Dendritic cell treated with granulocyte-macrophage colony-stimulating factor and Interleukin-4, amounts not matched to agents 40 ng/mL and 50 ng/mL, for 4 days (primary cell): ENCODE measurements around the gene DOCK11.
A peak's percentile ranks its signal among the peaks of the same experiment; 100 is the strongest.
"Not testable (repeated sequence)": the region's sequence is repeated elsewhere in the genome, so short reads cannot be mapped to it uniquely, and the experiment has no call there.

Source experiments
- H3K27ac Mint-ChIP-seq: one replicate; pipeline ENCODE4 v1.8.0; 2022; ENCODE audit warnings: mild to moderate bottlenecking, mixed read lengths
- H3K27me3 Mint-ChIP-seq: one replicate; pipeline ENCODE4 v1.8.0; 2022; ENCODE audit warnings: mild to moderate bottlenecking, mixed read lengths
- H3K36me3 Mint-ChIP-seq: one replicate; pipeline ENCODE4 v1.8.0; 2022; ENCODE audit warnings: low read depth, mixed read lengths
- H3K4me1 Mint-ChIP-seq: one replicate; pipeline ENCODE4 v1.8.0; 2022; ENCODE audit warnings: low read depth, mixed read lengths
- H3K4me3 Mint-ChIP-seq: one replicate; pipeline ENCODE4 v1.8.0; 2022; ENCODE audit warnings: mild to moderate bottlenecking, moderate library complexity, mixed read lengths
- H3K9me3 Mint-ChIP-seq: one replicate; pipeline ENCODE4 v1.8.0; 2022; ENCODE audit warnings: mixed read lengths
- intact Hi-C: fragments of 100-400 bp; cut with micrococcal nuclease; formaldehyde crosslinking; loops from one replicate; pipeline ENCODE4 v1.15.0; 2022

Gene DOCK11

GRCh38 chrX:118579417-118579816 lies 83.8 kb downstream of the DOCK11 start:
- no peaks in the 10 kb centered on the region for H3K27me3 Mint-ChIP-seq
- no peak overlapping the region for H3K27ac Mint-ChIP-seq
- no peak overlapping the region for H3K4me3 Mint-ChIP-seq
- peaks cover 71% of the 10 kb centered on the region for H3K36me3 Mint-ChIP-seq
- no peaks in the 10 kb centered on the region for H3K4me1 Mint-ChIP-seq
- intact Hi-C loops, result loop anchor here (10.0 kb wide), 1 partner anchor 125 kb away; no protein-coding TSS in a partner anchor
- no peaks in the 10 kb centered on the region for H3K9me3 Mint-ChIP-seq

- H3K27ac Mint-ChIP-seq, H3K4me1 Mint-ChIP-seq, H3K4me3 Mint-ChIP-seq, intact Hi-C loops, H3K27me3 Mint-ChIP-seq, H3K9me3 Mint-ChIP-seq: not testable (repeated sequence)
- peaks cover 84% of the 10 kb centered on the region for H3K36me3 Mint-ChIP-seq
Measured at GRCh38 chrX:118582926-118583325, 87.3 kb downstream of the DOCK11 start.

GRCh38 chrX:118583781-118584180 lies 88.2 kb downstream of the DOCK11 start:
- intact Hi-C loops, result no loop called here
- peaks cover 93% of the 10 kb centered on the region for H3K36me3 Mint-ChIP-seq
- no peaks in the 10 kb centered on the region for H3K9me3 Mint-ChIP-seq
- peaks cover 5% of the 10 kb centered on the region for H3K4me1 Mint-ChIP-seq
- H3K27me3 Mint-ChIP-seq, result no peaks in the 10 kb centered on the region
- H3K27ac Mint-ChIP-seq, result no peak overlapping the region
- H3K4me3 Mint-ChIP-seq, result no peak overlapping the region

GRCh38 chrX:118585296-118585695 lies 89.7 kb downstream of the DOCK11 start:
- intact Hi-C loops, result no loop called here
- Mint-ChIP-seq H3K27ac (no peak overlapping the region), H3K4me1 (peaks cover 5% of the 10 kb centered on the region), H3K27me3 (no peaks in the 10 kb centered on the region), H3K9me3 (no peaks in the 10 kb centered on the region), H3K36me3 (peaks cover 94% of the 10 kb centered on the region), H3K4me3 (no peak overlapping the region)

- intact Hi-C loops, H3K4me1 Mint-ChIP-seq, H3K27me3 Mint-ChIP-seq, H3K4me3 Mint-ChIP-seq, H3K9me3 Mint-ChIP-seq: not testable (repeated sequence)
- peak overlapping the region; percentile 55 for H3K27ac Mint-ChIP-seq
- H3K36me3 Mint-ChIP-seq, result peaks cover 94% of the 10 kb centered on the region
Measured at GRCh38 chrX:118586206-118586605, 90.6 kb downstream of the DOCK11 start.

DNA sequence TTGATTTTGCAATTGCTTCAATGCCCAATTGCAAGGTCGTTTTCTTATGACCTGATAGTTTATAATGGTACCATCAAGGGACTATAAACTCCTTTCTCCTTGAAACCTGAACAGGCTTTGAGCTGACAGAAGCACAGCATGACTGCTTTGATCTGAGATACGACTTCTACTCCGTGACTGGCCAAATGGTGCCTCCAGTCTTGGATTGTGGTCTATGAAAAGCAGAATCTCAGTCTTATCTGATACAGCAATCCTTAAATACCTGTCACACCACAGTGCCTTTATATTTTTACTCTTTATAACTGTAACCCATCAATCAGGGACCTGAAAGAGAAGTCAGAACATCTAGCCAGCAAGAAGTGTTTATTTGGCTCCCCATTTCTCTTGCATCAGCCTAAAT lies 93.1 kb downstream of the DOCK11 start:
- no peaks in the 10 kb centered on the region for H3K27me3 Mint-ChIP-seq
- H3K36me3 Mint-ChIP-seq, result peaks cover 84% of the 10 kb centered on the region
- intact Hi-C loops, result no loop called here
- H3K9me3 Mint-ChIP-seq, result no peaks in the 10 kb centered on the region
- no peak overlapping the region for H3K4me3 Mint-ChIP-seq
- H3K4me1 Mint-ChIP-seq, result peaks cover 12% of the 10 kb centered on the region
- no peak overlapping the region for H3K27ac Mint-ChIP-seq

DNA sequence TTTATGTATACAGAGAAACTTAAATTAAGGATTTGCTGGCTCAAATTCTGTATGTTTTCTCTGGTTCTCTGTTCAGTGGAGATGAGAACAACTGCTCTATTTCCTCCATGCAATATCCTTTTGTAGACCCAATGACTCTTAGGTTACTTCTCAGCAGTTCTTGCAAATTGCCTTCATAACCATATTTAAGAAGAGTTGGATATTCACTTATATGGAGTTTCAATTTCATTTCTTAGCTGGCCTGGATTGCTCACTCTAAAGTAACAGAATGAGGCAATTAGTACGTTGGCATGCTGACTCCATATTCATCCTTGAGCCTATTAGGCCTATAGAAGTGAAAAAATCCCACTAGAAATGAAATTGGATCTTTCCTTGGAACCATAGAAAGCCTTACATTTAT lies 93.6 kb downstream of the DOCK11 start:
- intact Hi-C loops, result no loop called here
- Mint-ChIP-seq H3K27ac (no peak overlapping the region), H3K4me3 (no peak overlapping the region), H3K36me3 (peaks cover 83% of the 10 kb centered on the region), H3K4me1 (peaks cover 15% of the 10 kb centered on the region), H3K27me3 (no peaks in the 10 kb centered on the region), H3K9me3 (no peaks in the 10 kb centered on the region)

DNA sequence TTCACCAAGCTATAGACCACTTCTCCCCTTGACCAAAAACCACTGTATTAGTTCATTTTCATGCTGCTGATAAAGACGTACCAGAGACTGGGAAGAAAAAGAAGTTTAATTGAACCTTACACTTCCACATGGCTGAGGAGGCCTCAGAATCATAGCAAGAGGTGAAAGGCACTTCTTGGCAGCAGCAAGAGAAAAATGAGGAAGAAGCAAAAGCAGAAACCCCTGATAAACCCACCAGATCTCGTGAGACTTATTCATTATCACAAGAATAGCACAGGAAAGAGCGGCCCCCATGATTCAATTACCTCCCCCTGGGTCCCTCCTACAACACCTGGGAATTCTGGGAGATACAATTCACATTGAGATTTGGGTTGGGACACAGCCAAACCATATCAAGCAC lies 97.8 kb downstream of the DOCK11 start:
- peaks cover 75% of the 10 kb centered on the region for H3K36me3 Mint-ChIP-seq
- no peaks in the 10 kb centered on the region for H3K27me3 Mint-ChIP-seq
- no peak overlapping the region for H3K4me3 Mint-ChIP-seq
- peaks cover 21% of the 10 kb centered on the region for H3K4me1 Mint-ChIP-seq
- H3K27ac Mint-ChIP-seq, result peak overlapping the region; percentile 41
- intact Hi-C loops, result no loop called here
- H3K9me3 Mint-ChIP-seq, result no peaks in the 10 kb centered on the region

- intact Hi-C loops, result no loop called here
- no peaks in the 10 kb centered on the region for H3K9me3 Mint-ChIP-seq
- no peak overlapping the region for H3K4me3 Mint-ChIP-seq
- peaks cover 21% of the 10 kb centered on the region for H3K4me1 Mint-ChIP-seq
- no peaks in the 10 kb centered on the region for H3K27me3 Mint-ChIP-seq
- H3K27ac Mint-ChIP-seq, result peak overlapping the region; percentile 28
- H3K36me3 Mint-ChIP-seq, result peaks cover 71% of the 10 kb centered on the region
Measured at GRCh38 chrX:118594697-118595420, 99.2 kb downstream of the DOCK11 start.

DNA sequence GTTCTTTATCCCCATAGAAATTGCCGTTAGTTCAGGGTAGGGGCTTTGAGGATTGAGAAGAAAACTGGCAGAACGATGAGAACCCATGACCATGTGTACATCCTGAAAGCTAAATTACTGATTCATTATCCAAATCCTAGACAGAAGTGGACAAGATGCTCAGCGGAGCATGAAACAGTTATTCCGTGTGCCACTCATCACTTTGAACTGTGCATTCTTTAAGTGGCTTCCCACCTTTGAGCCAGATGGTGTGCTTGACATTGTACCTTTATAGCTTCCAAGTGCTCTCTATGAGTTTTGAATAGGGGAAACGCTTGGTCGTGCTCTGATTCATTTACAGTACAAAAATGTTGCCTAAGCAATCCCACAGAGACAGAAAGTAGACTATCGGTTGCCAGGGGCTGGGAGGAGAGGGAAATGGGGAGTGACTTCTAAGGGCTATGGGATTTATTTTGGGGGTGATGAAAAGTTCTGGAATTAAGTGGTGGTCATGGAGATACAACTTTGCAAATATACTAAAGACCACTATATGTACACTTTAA lies 100.0 kb downstream of the DOCK11 start:
- H3K4me1 Mint-ChIP-seq, result peaks cover 21% of the 10 kb centered on the region
- intact Hi-C loops, result no loop called here
- H3K4me3 Mint-ChIP-seq, result no peak overlapping the region
- no peaks in the 10 kb centered on the region for H3K9me3 Mint-ChIP-seq
- no peak overlapping the region for H3K27ac Mint-ChIP-seq
- peaks cover 66% of the 10 kb centered on the region for H3K36me3 Mint-ChIP-seq
- H3K27me3 Mint-ChIP-seq, result no peaks in the 10 kb centered on the region

- H3K36me3 Mint-ChIP-seq, result peaks cover 62% of the 10 kb centered on the region
- H3K9me3 Mint-ChIP-seq, result no peaks in the 10 kb centered on the region
- H3K4me3 Mint-ChIP-seq, result no peak overlapping the region
- intact Hi-C loops, result no loop called here
- H3K4me1 Mint-ChIP-seq, result peaks cover 21% of the 10 kb centered on the region
- no peak overlapping the region for H3K27ac Mint-ChIP-seq
- H3K27me3 Mint-ChIP-seq, result no peaks in the 10 kb centered on the region
Measured at GRCh38 chrX:118596390-118596789, 100.8 kb downstream of the DOCK11 start.

DNA sequence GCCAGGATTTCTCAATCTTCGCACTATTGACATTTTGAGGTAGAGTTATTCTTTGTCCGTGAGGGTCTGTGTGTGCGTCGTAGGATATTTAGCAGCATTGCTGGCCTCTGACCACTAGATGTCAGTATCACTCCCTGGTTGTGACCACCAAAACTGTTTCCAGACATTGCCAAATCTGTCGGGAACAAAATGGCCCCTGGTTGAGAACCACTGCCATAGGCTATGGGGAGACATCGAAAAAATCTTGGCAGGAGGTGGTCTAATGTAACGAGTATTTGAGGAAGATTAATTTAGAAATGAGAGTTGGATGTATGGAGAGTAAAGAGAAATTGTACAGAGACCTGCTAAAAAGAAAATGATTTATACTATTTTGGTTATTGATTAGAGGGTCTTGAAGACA lies 108.4 kb downstream of the DOCK11 start:
- Mint-ChIP-seq H3K4me3 (no peak overlapping the region), H3K4me1 (peaks cover 5% of the 10 kb centered on the region), H3K36me3 (peaks cover 69% of the 10 kb centered on the region), H3K27me3 (no peaks in the 10 kb centered on the region), H3K9me3 (no peaks in the 10 kb centered on the region), H3K27ac (no peak overlapping the region)
- intact Hi-C loops, result loop anchor here (1.0 to 5.0 kb wide), 2 partner anchors 147 to 203 kb away; no protein-coding TSS in a partner anchor

GRCh38 chrX:118612290-118612689 lies 116.7 kb downstream of the DOCK11 start:
- peaks cover 90% of the 10 kb centered on the region for H3K36me3 Mint-ChIP-seq
- intact Hi-C loops, result loop anchor here (10.0 kb wide), 1 partner anchor 63 kb away; no protein-coding TSS in a partner anchor
- no peak overlapping the region for H3K27ac Mint-ChIP-seq
- H3K4me3 Mint-ChIP-seq, result no peak overlapping the region
- H3K4me1 Mint-ChIP-seq, result peaks cover 18% of the 10 kb centered on the region
- H3K27me3 Mint-ChIP-seq, result no peaks in the 10 kb centered on the region
- H3K9me3 Mint-ChIP-seq, result no peaks in the 10 kb centered on the region

GRCh38 chrX:118614150-118614549 lies 118.5 kb downstream of the DOCK11 start:
- Mint-ChIP-seq H3K27ac (peak overlapping the region; percentile 26), H3K36me3 (peaks cover 81% of the 10 kb centered on the region), H3K27me3 (no peaks in the 10 kb centered on the region), H3K4me3 (no peak overlapping the region), H3K4me1 (peaks cover 18% of the 10 kb centered on the region), H3K9me3 (no peaks in the 10 kb centered on the region)
- intact Hi-C loops, result loop anchor here (10.0 kb wide), 1 partner anchor 61 kb away; no protein-coding TSS in a partner anchor
